Measurements from ENCODE around the gene PPP2R2D. TPM values are rescaled to one million over a fixed set of nuclear protein-coding genes. Genes with fewer than 3 reads are reported as not detected.

Gene PPP2R2D
- total RNA-seq, 1 experiment from 2014 or later: 23.5 TPM

DNA sequence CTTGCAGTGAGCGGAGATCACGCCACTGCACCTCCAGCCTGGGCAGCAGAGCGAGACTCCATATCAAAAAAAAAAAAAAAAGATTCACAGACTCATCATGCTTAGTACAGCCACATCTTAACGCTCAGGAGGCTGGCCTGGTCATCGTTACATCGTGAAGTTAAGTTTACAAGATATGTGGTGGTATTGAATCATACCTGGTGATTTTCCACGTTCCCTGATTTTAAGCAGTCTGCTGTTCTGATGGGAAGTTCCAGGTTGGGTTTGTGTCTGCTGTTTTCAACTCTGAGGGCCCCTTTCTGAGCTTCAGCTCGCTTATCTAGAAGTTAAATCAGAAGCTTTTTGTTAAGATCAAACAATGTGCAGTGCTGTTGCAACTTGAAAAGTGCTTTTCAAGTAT lies 6.9 kb downstream of the PPP2R2D start:
- no peaks in the 10 kb centered on the region for H3K36me3 ChIP-seq (ENCODE audit: low read depth)

DNA sequence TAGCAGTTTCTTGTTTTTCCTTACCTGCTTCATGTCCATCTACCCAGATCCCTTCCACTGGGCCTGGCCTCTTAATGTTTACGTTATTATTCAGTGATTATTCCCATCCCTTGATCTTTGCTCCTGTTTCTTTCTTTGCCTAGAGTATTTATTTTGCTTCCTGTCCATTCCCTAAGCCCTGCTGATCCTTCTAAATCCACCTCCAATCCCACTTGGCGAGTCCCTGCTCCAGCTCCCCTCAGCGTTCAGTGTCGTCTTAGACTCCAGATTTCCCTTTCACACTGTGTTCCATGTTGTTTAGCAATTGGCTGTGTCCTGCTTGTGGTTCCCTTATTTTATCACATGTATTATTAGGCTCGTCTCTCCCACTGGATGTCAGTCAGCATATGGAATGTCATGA lies 7.3 kb downstream of the PPP2R2D start:
- H3K4me2 ChIP-seq: no peak overlapping the region
- H3K4me3 ChIP-seq: no peak overlapping the region
- H3F3A ChIP-seq (ENCODE audit: insufficient read depth, low read depth): no peaks in the 10 kb centered on the region; the same call in 1 of the 2 replicates
- H3K4me1 ChIP-seq (replicated peaks; ENCODE audit: insufficient read depth): peaks cover 25% of the 10 kb centered on the region
- no peak for DNase-seq
- no peak for TF ChIP-seq EZH2 (IDR thresholded peaks at IDR 0.05; ENCODE audit: low read depth)
- TF ChIP-seq, protein P1, sequence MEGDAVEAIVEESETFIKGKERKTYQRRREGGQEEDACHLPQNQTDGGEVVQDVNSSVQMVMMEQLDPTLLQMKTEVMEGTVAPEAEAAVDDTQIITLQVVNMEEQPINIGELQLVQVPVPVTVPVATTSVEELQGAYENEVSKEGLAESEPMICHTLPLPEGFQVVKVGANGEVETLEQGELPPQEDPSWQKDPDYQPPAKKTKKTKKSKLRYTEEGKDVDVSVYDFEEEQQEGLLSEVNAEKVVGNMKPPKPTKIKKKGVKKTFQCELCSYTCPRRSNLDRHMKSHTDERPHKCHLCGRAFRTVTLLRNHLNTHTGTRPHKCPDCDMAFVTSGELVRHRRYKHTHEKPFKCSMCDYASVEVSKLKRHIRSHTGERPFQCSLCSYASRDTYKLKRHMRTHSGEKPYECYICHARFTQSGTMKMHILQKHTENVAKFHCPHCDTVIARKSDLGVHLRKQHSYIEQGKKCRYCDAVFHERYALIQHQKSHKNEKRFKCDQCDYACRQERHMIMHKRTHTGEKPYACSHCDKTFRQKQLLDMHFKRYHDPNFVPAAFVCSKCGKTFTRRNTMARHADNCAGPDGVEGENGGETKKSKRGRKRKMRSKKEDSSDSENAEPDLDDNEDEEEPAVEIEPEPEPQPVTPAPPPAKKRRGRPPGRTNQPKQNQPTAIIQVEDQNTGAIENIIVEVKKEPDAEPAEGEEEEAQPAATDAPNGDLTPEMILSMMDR (conservative IDR thresholded peaks at IDR 0.05): no peak
- ChIA-PET POLR2A (ENCODE audit: unreplicated experiment) (no interaction called here), CTCF (no interaction called here)
- H3K9me2 ChIP-seq (ENCODE audit: insufficient read depth): no peaks in the 10 kb centered on the region
- intact Hi-C loops (cut with micrococcal nuclease; ENCODE audit: unreplicated experiment): no loop called here
- no peak overlapping the region for H3K27ac ChIP-seq
- no peaks in the 10 kb centered on the region for H3K27me3 ChIP-seq (ENCODE audit: insufficient read depth, low read depth)
- H4K20me1 ChIP-seq (ENCODE audit: insufficient read depth): peaks cover 36% of the 10 kb centered on the region
- no peaks in the 10 kb centered on the region for H3K36me3 ChIP-seq (ENCODE audit: low read depth)
- no peak overlapping the region for H2AFZ ChIP-seq
- H3K9me3 ChIP-seq (ENCODE audit: insufficient read depth, low read depth): no peaks in the 10 kb centered on the region
- H3K79me2 ChIP-seq (ENCODE audit: low read depth): peaks cover 88% of the 10 kb centered on the region
- no TSS peak for BruUV-seq (replicated peaks)

More for the DNA sequence above, 6.9 kb downstream of the PPP2R2D start:
- peaks cover 30% of the 10 kb centered on the region for H3K4me1 ChIP-seq (replicated peaks; ENCODE audit: insufficient read depth)
- H3K4me3 ChIP-seq: no peak overlapping the region
- POLR2A ChIA-PET (ENCODE audit: unreplicated experiment): no interaction called here
- no peak for DNase-seq
- H2AFZ ChIP-seq: no peak overlapping the region
- CTCF ChIA-PET: no interaction called here
- H4K20me1 ChIP-seq (ENCODE audit: insufficient read depth): peaks cover 38% of the 10 kb centered on the region
- TF ChIP-seq, protein P1 (conservative IDR thresholded peaks at IDR 0.05): no peak
- TF ChIP-seq EZH2 (IDR thresholded peaks at IDR 0.05; ENCODE audit: low read depth): no peak
- H3K4me2 ChIP-seq: no peak overlapping the region
- H3K27ac ChIP-seq: no peak overlapping the region
- no peaks in the 10 kb centered on the region for H3K9me2 ChIP-seq (ENCODE audit: insufficient read depth)
- H3K27me3 ChIP-seq (ENCODE audit: insufficient read depth, low read depth): no peaks in the 10 kb centered on the region
- H3F3A ChIP-seq (ENCODE audit: insufficient read depth, low read depth): no peaks in the 10 kb centered on the region; the same call in 1 of the 2 replicates
- no TSS peak for BruUV-seq (replicated peaks)
- H3K9me3 ChIP-seq (ENCODE audit: insufficient read depth, low read depth): no peaks in the 10 kb centered on the region
- H3K79me2 ChIP-seq (ENCODE audit: low read depth): peaks cover 90% of the 10 kb centered on the region
- intact Hi-C loops (cut with micrococcal nuclease; ENCODE audit: unreplicated experiment): no loop called here

DNA sequence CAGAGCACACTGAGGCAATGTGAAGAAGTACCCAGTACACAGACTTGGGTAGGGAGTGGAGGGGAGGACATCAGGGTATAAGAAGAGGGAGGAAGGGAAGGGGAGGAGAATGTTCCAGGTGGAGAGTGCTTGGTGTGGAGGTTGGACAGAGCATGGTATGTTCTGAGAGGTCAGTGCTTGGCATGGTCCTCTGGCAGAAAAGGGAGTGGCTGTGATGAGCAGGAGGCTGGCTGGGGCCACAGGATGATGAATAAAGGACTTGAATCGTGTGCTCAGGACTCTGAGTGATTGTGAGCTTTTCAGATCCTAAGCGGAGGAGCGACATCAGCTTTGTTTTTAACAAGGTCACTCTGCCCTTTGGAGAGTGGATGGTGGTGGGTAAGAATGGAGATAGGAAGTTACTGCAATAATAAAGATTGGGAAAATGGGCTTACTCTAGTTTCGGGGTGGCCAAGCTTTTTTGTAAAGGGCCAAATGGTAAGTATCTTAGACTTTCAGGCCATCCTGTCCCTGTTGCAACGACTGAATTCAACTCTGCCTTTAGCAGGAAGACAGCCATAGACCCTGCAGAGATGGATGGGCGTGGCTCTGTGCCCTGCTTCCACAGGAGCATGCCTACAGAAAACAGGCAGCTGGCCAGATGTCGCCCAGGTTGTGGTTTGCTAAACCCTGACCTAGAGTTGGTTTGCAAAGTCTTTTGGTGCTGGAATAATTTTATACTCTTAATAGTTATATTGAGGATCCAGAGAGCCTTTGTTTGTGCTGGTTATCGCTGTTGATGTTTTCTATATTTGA lies 8.4 kb downstream of the PPP2R2D start:
- intact Hi-C loops (cut with micrococcal nuclease; ENCODE audit: unreplicated experiment): no loop called here
- Histone ChIP-seq H4K20me1 (ENCODE audit: insufficient read depth) (peaks cover 44% of the 10 kb centered on the region), H3K9me2 (ENCODE audit: insufficient read depth) (no peaks in the 10 kb centered on the region), H3K79me2 (ENCODE audit: low read depth) (peaks cover 84% of the 10 kb centered on the region), H3K4me2 (no peak overlapping the region), H3K36me3 (ENCODE audit: low read depth) (no peaks in the 10 kb centered on the region), H3K9me3 (ENCODE audit: insufficient read depth, low read depth) (no peaks in the 10 kb centered on the region), H2AFZ (no peak overlapping the region), H3F3A (ENCODE audit: insufficient read depth, low read depth) (no peaks in the 10 kb centered on the region), H3K27me3 (ENCODE audit: insufficient read depth, low read depth) (no peaks in the 10 kb centered on the region), H3K4me1 (replicated peaks; ENCODE audit: insufficient read depth) (peaks cover 20% of the 10 kb centered on the region; the same call in 1 of the 2 replicates), H3K27ac (no peak overlapping the region), H3K4me3 (no peak overlapping the region)
- POLR2A ChIA-PET (ENCODE audit: unreplicated experiment): no interaction called here
- CTCF ChIA-PET: no interaction called here
- DNase-seq: no peak
- no peak for TF ChIP-seq EZH2 (IDR thresholded peaks at IDR 0.05; ENCODE audit: low read depth)
- TF ChIP-seq, protein P1 (conservative IDR thresholded peaks at IDR 0.05): no peak
- no TSS peak for BruUV-seq (replicated peaks)

Data from PC-9 (cell line).